ENCODE data around the gene STX19.
A peak's percentile ranks its signal among the peaks of the same experiment; 100 is the strongest.
"Not testable (repeated sequence)": the region's sequence is repeated elsewhere in the genome, so short reads cannot be mapped to it uniquely, and the experiment has no call there.

STX19 gene

GRCh38 chr3:94028093-94028837 is at the start of gene STX19:
Gene STX19 (minus strand): TSS chr3:94028597. CDS start chr3:94015269, 13,328 bp downstream.
- DNase-seq (ENCODE audit: low spot score) = no peak

DNA sequence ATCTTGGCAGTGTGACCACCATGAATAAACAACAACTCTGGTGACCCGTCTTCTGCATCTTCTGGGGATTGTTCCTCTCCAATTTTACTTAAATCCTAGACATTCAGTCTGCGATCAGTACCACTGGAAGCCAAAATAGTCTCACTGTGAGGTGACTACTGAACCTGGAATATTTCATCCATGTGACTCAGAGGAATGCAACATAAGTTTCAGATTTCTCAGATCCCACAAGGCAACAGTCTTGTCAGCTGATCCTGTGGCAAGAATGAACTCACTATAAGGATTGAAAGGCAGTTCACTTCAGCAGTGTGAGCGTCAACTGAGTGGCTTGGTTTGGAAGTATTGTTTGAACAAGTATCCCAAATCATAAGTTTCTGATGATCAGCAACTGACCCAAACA is 47.7 kb upstream of the STX19 start:
- no peak for DNase-seq (ENCODE audit: low spot score)

GRCh38 chr3:94071713-94072284 is 43.4 kb upstream of the STX19 start:
- DNase-seq (ENCODE audit: low spot score) = no peak

GRCh38 chr3:94070341-94070911 is 42.0 kb upstream of the STX19 start:
- DNase-seq (ENCODE audit: low spot score) = no peak

GRCh38 chr3:94069194-94069813 is 40.9 kb upstream of the STX19 start:
- peak; percentile 18 for DNase-seq (ENCODE audit: low spot score)

DNA sequence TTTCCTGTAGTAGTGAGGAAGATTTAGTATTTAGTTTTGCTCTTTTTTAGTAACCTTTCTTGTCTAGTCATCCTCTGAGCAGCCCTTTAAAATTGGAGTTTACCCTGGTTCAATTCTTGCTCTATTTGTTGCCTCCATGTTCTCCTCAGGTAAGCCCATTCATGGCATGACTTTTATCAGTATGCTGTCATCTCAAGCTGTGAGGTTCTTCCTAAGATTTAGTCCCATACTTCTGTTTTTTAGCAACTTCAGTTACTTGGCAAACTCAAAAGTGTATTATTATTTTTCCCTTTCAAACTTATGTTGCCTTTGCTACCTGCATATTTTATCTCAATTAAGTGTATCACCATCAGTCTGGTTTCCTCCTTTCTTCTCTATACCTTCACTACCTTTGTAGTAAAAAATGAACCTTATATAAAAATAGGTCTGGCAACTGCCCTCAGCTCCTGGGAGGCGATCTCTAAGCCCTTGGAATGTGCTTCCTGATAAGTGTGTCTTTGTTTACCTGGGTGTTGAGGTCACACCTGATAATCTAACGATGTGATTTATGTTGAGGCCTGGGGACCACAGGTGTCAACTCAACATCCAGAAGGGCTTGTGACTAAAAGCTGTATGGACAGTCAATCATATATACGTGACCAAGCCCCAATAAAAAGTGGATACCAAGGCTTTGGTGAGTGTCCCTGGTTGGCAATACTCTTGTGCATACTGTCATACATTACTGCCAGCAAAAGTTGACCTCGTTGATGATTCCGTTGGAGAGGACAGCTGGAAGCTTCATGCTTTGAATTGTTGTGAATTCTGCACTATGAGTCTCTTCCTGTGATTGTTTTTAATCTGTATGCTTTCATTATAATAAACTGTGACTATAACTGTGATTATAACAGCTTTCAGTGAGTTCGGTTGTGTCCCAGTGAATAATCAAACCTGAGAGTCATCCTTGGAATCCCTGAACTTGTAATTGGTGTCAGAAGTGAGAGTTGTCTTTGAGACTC is 38.4 kb upstream of the STX19 start:
- no peak for DNase-seq (ENCODE audit: low spot score)

- no peak for DNase-seq (ENCODE audit: low spot score)
Measured at GRCh38 chr3:94065819-94066480, 37.6 kb upstream of the STX19 start.

GRCh38 chr3:94065122-94065521 is 36.7 kb upstream of the STX19 start:
- DNase-seq (ENCODE audit: low spot score) = no peak

- no peak for DNase-seq (ENCODE audit: low spot score)
Measured at GRCh38 chr3:94064243-94064860, 36.0 kb upstream of the STX19 start.

- no peak for DNase-seq (ENCODE audit: low spot score)
Measured at GRCh38 chr3:94063496-94064119, 35.2 kb upstream of the STX19 start.

- peak; percentile 91 for DNase-seq (ENCODE audit: low spot score)
Measured at GRCh38 chr3:94062513-94063404, 34.4 kb upstream of the STX19 start, which contains the start of the genes DHFR2 and NSUN3. Gene DHFR2 (minus strand): TSS chr3:94062916. CDS start chr3:94061511, 1,405 bp downstream. Gene NSUN3 (plus strand): TSS chr3:94063061. CDS start chr3:94063127, 66 bp downstream.

DNA sequence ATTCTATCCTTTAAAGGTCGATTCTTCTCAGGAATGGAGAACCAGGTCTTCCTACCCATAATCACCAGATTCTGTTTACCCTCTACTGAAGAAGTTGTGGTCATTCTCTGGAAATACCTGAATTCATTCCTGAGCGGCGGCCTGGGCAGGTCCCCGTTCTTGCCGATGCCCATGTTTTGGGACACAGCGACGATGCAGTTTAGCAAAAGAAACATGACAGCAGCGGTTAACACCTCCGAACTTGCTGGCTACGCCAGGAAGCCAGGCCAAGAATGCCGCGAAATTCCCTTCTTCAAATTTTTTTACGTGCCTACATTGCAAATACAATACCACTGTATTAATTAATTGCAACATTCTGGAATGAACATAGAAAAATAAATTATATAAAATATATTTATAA is 32.9 kb upstream of the STX19 start:
- no peak for DNase-seq (ENCODE audit: low spot score)

GRCh38 chr3:94050546-94050945 is 22.1 kb upstream of the STX19 start:
- DNase-seq (ENCODE audit: low spot score) = no peak

DNA sequence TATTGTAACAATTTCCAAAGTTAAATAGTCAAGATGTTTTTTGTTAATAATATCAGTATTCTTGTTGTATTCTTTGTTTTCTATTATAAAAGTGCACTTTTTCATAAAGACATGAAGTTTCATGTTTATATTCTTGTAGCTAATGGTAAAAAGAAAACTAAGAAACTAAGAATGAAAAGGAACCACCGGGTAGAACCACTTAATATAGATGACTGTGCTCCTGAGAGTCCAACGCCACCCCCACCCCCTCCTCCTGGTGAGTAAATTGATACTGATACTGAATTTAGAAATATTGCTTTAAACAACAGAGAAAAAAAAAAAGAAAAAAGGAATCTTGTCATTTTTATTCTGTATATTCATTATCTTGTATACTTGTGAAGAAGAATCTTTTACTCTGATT is 20.9 kb upstream of the STX19 start:
- DNase-seq (ENCODE audit: low spot score) = no peak

- DNase-seq (ENCODE audit: low spot score) = no peak
Measured at GRCh38 chr3:94046533-94046932, 18.1 kb upstream of the STX19 start.

GRCh38 chr3:94044100-94044936 is 15.9 kb upstream of the STX19 start:
- not testable (repeated sequence) for DNase-seq (ENCODE audit: low spot score)

DNA sequence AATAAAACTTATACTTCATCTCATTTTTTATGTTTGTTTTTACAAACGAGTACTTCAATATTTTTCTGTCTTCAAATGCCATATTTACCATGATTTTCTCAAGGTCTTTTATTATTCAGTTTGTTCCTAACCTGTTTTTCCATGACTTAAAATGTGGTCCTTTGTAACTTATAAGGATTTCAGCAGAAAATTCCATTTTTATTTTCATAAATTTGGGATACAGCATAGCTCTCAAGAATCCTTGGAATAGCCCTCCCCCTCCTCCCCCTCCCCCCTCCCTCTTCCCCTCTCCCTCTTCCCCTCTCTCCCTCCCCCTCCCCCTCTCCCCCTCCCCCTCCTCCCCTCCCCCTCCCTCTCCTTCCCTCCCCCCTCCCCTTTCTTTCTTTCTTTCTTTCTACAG is 14.9 kb upstream of the STX19 start:
- DNase-seq (ENCODE audit: low spot score) = no peak

- DNase-seq (ENCODE audit: low spot score) = peak; percentile 56
Measured at GRCh38 chr3:94036909-94037507, 8.6 kb upstream of the STX19 start.
